GM18508 (cell line): ENCODE data around the gene TAAR9.
"Not testable (repeated sequence)": the region's sequence is repeated elsewhere in the genome, so short reads cannot be mapped to it uniquely, and the experiment has no call there.

Experiments used
- ATAC-seq: cut with Tn5 transposase; IDR thresholded peaks from one replicate; pipeline ENCODE4 v1.9.1; 2021; ENCODE audit warnings: moderate number of reproducible peaks; ENCODE audit not compliant: insufficient read depth, unreplicated experiment

Gene TAAR9

GRCh38 chr6:132513831-132514545 lies 24.1 kb upstream of the TAAR9 start:
- ATAC-seq, result no peak

DNA sequence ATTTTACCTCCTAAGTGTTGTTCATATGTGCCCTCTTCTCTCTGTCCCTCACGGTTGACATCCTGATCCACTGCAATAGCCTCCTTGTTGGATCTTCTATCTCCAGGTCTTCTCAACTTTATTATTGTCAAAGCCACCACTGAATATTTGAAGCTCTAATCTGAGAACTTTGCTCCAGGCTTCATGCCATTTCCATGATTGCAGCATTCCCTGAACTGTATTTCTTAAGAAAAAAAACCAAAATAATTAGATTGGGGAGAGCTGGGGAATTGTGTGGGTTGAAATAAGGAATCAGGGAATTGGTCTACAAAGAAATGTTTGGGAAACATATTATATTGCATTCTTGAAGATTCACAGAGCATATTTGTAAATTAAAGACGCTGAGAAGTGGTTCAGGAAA lies 22.7 kb upstream of the TAAR9 start:
- no peak for ATAC-seq

DNA sequence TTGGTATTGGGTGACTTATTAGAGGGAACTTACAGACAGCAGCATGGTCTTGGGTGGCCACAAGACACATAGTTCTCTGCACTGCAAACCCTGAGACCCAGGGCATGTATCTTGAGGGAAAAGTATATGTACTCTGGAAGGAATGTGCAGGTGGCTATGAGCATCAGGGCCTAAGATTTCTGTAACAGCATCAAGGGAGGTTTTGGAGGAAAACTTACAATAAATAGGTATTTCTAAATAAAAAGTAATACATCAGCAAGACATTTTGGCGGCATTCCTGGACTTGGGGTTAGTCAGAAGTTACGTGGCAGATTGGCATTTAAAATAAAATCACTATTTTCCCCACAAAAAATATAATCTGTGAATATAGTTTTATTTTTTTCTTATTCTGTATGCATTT lies 17.1 kb upstream of the TAAR9 start:
- ATAC-seq, result no peak

DNA sequence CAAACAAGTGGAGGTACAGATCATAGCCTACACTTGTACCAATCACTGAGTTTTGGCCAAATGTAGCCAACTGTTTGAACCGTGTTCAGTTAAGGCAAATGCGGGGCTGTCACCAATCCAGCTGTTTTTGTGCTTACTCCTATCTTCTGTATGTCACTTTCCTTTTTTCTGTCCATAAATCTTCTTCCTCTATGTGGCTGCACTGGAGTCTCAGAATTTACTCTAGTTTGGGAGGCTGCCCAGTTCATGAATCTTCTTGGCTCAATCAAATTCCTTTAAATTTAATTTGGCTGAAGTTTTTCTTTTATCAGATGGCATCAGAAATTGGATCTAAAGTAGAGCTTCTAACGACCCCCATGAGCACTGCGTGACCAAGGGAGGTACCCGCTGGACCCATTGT lies 13.4 kb upstream of the TAAR9 start:
- no peak for ATAC-seq

DNA sequence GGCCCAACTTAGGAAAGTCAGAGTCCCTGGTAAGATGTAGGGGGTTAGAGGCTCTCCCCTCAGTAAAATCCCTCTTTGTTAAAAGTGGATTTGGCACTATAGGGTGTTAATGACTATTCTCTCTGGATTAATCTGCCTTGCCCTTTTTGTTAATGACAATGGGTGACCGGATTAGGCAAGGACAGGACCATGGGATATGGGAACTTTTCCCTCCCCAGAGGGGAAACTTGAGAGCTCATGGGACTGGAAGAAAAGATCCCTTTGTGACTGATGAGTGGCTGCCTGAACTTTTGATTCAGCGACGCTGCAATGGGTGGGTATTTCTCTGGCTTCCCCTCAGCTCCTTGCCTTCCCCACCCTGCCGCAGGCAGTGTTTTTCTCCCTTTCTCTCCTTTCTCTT lies 12.2 kb upstream of the TAAR9 start:
- ATAC-seq, result no peak

GRCh38 chr6:132526461-132526860 lies 11.6 kb upstream of the TAAR9 start:
- ATAC-seq, result no peak

DNA sequence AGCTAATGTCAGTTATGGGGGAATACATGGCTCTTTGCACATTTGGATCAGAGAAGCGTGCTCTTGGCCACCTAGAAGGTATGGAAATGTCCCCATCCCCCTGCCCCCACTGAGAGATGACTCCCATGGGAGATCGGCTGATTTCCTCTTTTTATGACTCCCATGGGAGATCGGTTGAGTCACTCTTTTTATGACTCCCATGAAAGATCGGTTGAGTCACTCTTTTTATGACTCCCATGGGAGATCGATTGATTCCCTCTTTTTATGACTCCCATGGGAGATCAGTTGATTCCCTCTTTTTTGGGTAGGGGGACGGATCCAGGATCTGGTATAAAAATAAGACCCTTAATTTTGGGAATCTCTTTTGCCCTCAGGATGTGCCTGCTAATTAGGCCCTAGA lies 10.3 kb upstream of the TAAR9 start:
- ATAC-seq, result no peak

DNA sequence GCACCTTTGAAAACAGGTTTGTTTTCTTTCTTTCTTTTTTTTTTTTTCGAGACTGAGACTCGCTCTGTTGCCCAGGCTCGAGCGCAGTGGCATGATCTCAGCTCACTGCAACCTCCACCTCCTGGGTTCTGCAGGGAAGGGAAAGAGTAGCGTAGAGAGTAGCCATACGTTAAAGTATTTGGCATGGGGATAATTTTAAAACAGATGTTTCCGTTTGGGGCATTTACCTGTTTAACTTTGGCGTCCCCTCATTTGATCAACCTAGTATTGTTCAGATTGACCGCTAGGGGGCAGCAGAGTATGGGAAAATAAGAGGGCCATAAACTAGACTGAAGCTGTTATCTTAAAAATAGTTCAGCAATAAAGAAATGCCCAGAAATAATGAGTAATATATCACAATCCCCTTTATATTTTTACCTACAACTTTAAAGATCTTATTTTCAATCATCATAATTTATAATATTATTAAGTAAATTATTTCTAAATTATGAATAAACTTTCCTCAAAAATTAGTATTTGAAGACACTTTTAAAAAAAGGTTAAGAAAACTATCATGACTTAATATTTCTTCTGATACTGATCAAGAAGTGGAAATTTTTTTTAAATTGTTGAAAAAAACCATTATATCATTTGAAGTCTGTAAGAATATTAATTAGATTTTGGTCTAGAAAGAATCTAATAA lies 7.6 kb upstream of the TAAR9 start:
- ATAC-seq, result peak; percentile 76

- ATAC-seq, result not testable (repeated sequence)
Measured at GRCh38 chr6:132534546-132534945, 3.5 kb upstream of the TAAR9 start.

GRCh38 chr6:132537145-132537544 lies 932 bp upstream of the TAAR9 start:
- no peak for ATAC-seq

DNA sequence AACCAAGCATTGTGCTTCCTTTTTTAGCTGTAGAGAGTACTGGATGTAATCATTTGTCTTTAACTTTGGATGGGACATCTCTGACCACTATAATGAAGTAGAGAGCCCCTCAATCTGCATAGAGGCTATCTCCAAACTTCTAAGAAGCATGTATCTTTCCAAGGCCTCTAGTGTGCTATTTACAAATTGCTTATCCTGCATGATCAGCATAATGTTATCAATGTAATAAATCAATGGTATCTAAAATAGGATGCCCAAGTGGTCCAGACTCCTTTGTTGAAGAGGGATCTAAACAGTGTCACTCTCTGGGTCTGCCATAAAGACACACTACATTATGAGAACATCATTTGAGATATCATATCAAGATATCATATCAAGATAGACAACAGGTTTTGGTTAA lies 6.7 kb downstream of the TAAR9 start:
- ATAC-seq, result no peak

- no peak for ATAC-seq
Measured at GRCh38 chr6:132548746-132549463, 10.8 kb downstream of the TAAR9 start.

GRCh38 chr6:132551214-132551613 lies 13.1 kb downstream of the TAAR9 start:
- ATAC-seq, result no peak

- no peak for ATAC-seq
Measured at GRCh38 chr6:132552372-132552771, 14.3 kb downstream of the TAAR9 start, which contains the start of gene TAAR8. Gene TAAR8, plus strand, starts transcription at chr6:132552672. Its CDS starts 21 bp downstream, at chr6:132552693.

DNA sequence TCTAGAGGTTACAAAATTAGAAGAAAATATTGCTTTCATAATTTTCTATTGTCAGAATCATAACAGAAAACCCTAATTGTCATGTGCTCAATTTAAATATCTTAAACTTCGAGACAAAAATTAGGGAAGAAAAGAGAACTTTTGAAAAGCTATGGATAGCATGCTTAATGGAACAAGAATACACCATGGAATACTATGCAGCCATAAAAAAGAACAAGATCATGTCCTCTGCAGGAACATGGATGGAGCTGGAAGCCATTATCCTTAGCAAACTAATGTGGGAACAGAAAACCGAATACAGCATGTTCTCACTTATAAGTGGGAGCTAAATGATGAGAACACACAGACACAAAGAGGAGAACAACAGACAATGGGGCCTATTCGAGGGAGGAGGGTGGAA lies 22.0 kb downstream of the TAAR9 start:
- not testable (repeated sequence) for ATAC-seq

- no peak for ATAC-seq
Measured at GRCh38 chr6:132566404-132566803, 28.3 kb downstream of the TAAR9 start.

- no peak for ATAC-seq
Measured at GRCh38 chr6:132567566-132567965, 29.5 kb downstream of the TAAR9 start.

DNA sequence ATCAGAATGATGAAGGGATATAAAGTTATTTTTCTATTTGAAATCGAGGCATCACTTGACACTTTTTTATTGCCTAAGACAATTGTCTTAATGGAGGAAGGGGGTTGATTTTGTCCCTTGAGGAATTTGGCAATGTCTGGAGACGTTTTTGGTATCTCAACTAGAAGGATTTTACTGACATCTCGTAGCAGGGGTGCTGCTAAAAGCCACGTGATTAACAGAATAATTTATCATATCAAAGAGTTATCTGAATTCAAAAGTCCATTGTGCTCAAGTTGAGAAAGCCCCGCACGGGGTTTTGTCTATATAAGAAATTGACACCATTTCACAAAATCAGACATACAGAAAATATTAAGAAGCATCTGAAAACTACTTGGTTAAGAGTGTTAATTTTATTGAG lies 30.5 kb downstream of the TAAR9 start:
- no peak for ATAC-seq

DNA sequence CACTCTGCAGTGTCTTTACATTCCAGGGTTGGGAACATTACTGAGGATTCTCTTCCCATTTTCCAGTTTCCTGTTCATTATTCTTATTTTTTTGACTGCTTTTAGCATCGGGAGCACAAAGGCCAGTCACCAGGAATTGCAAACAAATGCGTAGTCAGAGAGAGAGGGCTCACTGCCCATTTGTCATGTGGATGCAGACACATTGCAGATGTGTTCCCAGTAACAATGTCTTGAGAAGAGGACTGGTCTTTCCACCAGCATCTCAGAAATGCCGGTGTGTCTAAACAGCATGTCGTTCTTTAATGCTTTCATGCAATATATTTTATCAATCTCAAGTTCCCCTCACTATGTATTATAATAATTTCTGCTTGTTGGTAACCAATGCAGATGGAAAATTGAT lies 31.1 kb downstream of the TAAR9 start:
- ATAC-seq, result no peak

DNA sequence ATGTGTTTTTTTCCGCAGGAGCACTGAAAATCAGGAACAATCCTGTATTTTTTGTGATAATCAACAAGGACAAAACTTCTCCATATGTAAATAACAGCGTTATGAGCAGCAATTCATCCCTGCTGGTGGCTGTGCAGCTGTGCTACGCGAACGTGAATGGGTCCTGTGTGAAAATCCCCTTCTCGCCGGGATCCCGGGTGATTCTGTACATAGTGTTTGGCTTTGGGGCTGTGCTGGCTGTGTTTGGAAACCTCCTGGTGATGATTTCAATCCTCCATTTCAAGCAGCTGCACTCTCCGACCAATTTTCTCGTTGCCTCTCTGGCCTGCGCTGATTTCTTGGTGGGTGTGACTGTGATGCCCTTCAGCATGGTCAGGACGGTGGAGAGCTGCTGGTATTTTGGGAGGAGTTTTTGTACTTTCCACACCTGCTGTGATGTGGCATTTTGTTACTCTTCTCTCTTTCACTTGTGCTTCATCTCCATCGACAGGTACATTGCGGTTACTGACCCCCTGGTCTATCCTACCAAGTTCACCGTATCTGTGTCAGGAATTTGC lies 32.2 kb downstream of the TAAR9 start, which contains the start of gene TAAR6:
Gene TAAR6, plus strand, starts transcription at position 102 of the 557 bp plus-strand sequence. Its CDS starts 0 bp downstream, at position 102.
- no peak for ATAC-seq

DNA sequence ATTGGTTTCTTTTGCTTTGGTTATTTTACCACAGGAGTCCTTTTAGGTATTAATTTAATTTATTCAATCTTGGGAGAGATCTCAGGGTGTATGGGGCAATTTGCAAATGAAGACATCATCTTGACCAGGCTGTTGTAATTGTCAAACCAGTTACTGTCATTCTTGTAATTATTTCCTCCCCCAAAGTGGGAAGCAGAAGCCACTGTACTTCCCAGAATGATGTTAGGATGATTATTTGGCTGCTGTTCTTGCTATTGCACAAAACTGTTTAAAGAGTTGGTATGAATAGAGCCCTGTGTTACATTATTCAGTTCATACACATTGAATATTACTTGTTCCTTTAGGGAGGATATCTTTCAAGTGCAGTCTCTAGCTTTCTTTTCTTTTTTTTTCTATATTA lies 33.7 kb downstream of the TAAR9 start:
- ATAC-seq, result no peak
